Measurements from ENCODE around the gene DDAH2. TPM values are rescaled to one million over a fixed set of nuclear protein-coding genes. Genes with fewer than 3 reads are reported as not detected.

Gene DDAH2, protein sequence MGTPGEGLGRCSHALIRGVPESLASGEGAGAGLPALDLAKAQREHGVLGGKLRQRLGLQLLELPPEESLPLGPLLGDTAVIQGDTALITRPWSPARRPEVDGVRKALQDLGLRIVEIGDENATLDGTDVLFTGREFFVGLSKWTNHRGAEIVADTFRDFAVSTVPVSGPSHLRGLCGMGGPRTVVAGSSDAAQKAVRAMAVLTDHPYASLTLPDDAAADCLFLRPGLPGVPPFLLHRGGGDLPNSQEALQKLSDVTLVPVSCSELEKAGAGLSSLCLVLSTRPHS
- total RNA-seq (134 and 138 TPM in 2 replicates), polyA plus RNA-seq (154 and 170 TPM in 2 replicates)

GRCh38 chr6:31728767-31729514, at the start of gene DDAH2:
TSS of gene DDAH2 (minus strand) at chr6:31729299. CDS start at chr6:31729161, 138 bp downstream.
- DNase-seq (ENCODE audit: low read depth in 1 of 2, low spot score in 1 of 2): no peak
- Histone ChIP-seq H3K4me3 (peak within 1 kb of the TSS; percentile 91), H3K27me3 (no peaks in the 10 kb centered on the region), H3K36me3 (peaks cover 33% of the 10 kb centered on the region), H3K9me3 (ENCODE audit: low read depth) (no peaks in the 10 kb centered on the region), H3K27ac (peak within 1 kb of the TSS; percentile 76), H3K4me1 (ENCODE audit: low read depth) (no peaks in the 10 kb centered on the region)
- TF ChIP-seq CTCF (IDR thresholded peaks at IDR 0.05; ENCODE audit: low read depth, low read length): peak; percentile 59

- no peak for TF ChIP-seq CTCF (IDR thresholded peaks at IDR 0.05; ENCODE audit: low read depth, low read length)
- H3K27ac ChIP-seq: peak overlapping the region; percentile 91
- no peaks in the 10 kb centered on the region for H3K9me3 ChIP-seq (ENCODE audit: low read depth)
- H3K4me1 ChIP-seq (ENCODE audit: low read depth): peaks cover 22% of the 10 kb centered on the region
- H3K36me3 ChIP-seq: no peaks in the 10 kb centered on the region
- no peaks in the 10 kb centered on the region for H3K27me3 ChIP-seq
- H3K4me3 ChIP-seq: no peak overlapping the region
- DNase-seq (ENCODE audit: low read depth in 1 of 2, low spot score in 1 of 2): no peak
Observed at GRCh38 chr6:31778193-31778592, 49.1 kb upstream of the DDAH2 start.

DNA sequence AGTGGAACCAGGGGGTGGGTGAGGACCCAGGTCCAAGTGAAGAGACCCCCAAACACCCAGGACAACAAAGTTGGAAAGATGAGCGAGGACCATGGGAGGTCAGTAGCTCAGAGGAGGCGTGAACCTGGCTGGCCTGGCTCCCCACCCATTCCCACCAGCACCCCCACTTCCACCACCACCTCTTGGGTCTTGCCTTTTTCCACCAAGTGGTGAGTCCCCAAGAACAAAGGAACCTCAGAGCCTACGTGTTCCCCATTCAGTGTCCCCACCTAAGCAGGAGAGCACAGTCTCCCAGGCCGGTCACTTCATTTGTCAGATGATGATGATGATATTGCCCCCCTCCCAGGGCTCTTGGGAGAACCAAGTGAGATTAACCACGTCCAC, 48.6 kb upstream of the DDAH2 start:
- Histone ChIP-seq H3K27ac (peak overlapping the region; percentile 91), H3K9me3 (ENCODE audit: low read depth) (no peaks in the 10 kb centered on the region), H3K4me1 (ENCODE audit: low read depth) (peaks cover 22% of the 10 kb centered on the region), H3K36me3 (no peaks in the 10 kb centered on the region), H3K27me3 (no peaks in the 10 kb centered on the region), H3K4me3 (no peak overlapping the region)
- no peak for DNase-seq (ENCODE audit: low read depth in 1 of 2, low spot score in 1 of 2)
- TF ChIP-seq CTCF (IDR thresholded peaks at IDR 0.05; ENCODE audit: low read depth, low read length): no peak

GRCh38 chr6:31776989-31777666, 48.0 kb upstream of the DDAH2 start, which contains the start of gene VWA7:
TSS of gene VWA7 (minus strand) at chr6:31777328. CDS start at chr6:31776779, 549 bp downstream.
- Histone ChIP-seq H3K4me1 (ENCODE audit: low read depth) (peaks cover 22% of the 10 kb centered on the region), H3K36me3 (no peaks in the 10 kb centered on the region), H3K4me3 (no peak within 1 kb of the TSS), H3K27ac (peak within 1 kb of the TSS; percentile 91), H3K9me3 (ENCODE audit: low read depth) (no peaks in the 10 kb centered on the region), H3K27me3 (no peaks in the 10 kb centered on the region)
- DNase-seq (ENCODE audit: low read depth in 1 of 2, low spot score in 1 of 2): peak; percentile 88 to 94
- no peak for TF ChIP-seq CTCF (IDR thresholded peaks at IDR 0.05; ENCODE audit: low read depth, low read length)

- TF ChIP-seq CTCF (IDR thresholded peaks at IDR 0.05; ENCODE audit: low read depth, low read length): no peak
- Histone ChIP-seq H3K27me3 (no peaks in the 10 kb centered on the region), H3K4me1 (ENCODE audit: low read depth) (peaks cover 22% of the 10 kb centered on the region), H3K4me3 (no peak overlapping the region), H3K27ac (peak overlapping the region; percentile 91), H3K9me3 (ENCODE audit: low read depth) (no peaks in the 10 kb centered on the region), H3K36me3 (no peaks in the 10 kb centered on the region)
- DNase-seq (ENCODE audit: low read depth in 1 of 2, low spot score in 1 of 2): no peak
Observed at GRCh38 chr6:31776485-31776988, 47.4 kb upstream of the DDAH2 start.
